HG02884 (cell line): ENCODE measurements around the gene BFSP2.
A peak's percentile ranks its signal among the peaks of the same experiment; 100 is the strongest.

Experiments used
- ATAC-seq: cut with Tn5 transposase; IDR thresholded peaks from one replicate; pipeline ENCODE4 v1.9.1; 2021; ENCODE audit warnings: mild to moderate bottlenecking, moderate library complexity; ENCODE audit not compliant: unreplicated experiment

BFSP2 gene

GRCh38 chr3:133413161-133414020, 13.5 kb downstream of the BFSP2 start:
- no peak for ATAC-seq

- ATAC-seq, result no peak
These were observed 14.2 kb downstream of the BFSP2 start for GRCh38 chr3:133414021-133414392.

- no peak for ATAC-seq
These were observed 18.5 kb downstream of the BFSP2 start for GRCh38 chr3:133418361-133418760.

GRCh38 chr3:133419151-133419909, 19.5 kb downstream of the BFSP2 start:
- ATAC-seq, result no peak

GRCh38 chr3:133424937-133425869, 25.3 kb downstream of the BFSP2 start:
- ATAC-seq, result no peak

- ATAC-seq, result no peak
These were observed 26.0 kb downstream of the BFSP2 start for GRCh38 chr3:133425898-133426297.

- ATAC-seq, result no peak
These were observed 26.9 kb downstream of the BFSP2 start for GRCh38 chr3:133426721-133427120.

GRCh38 chr3:133428552-133428951, 28.7 kb downstream of the BFSP2 start:
- ATAC-seq, result no peak

GRCh38 chr3:133429063-133429462, 29.2 kb downstream of the BFSP2 start:
- no peak for ATAC-seq

- ATAC-seq, result no peak
These were observed 39.7 kb downstream of the BFSP2 start for GRCh38 chr3:133439563-133439962.

- no peak for ATAC-seq
These were observed 40.8 kb downstream of the BFSP2 start for GRCh38 chr3:133440652-133441051.

GRCh38 chr3:133441867-133442270, 42.0 kb downstream of the BFSP2 start:
- ATAC-seq, result peak; percentile 73

GRCh38 chr3:133442518-133442917, 42.7 kb downstream of the BFSP2 start:
- ATAC-seq, result no peak

GRCh38 chr3:133443649-133444422, 44.0 kb downstream of the BFSP2 start:
- ATAC-seq, result no peak

GRCh38 chr3:133444423-133444774, 44.5 kb downstream of the BFSP2 start:
- no peak for ATAC-seq

GRCh38 chr3:133445108-133445507, 45.3 kb downstream of the BFSP2 start:
- ATAC-seq, result no peak

GRCh38 chr3:133447750-133448477, 48.1 kb downstream of the BFSP2 start:
- ATAC-seq, result peak; percentile 37

GRCh38 chr3:133448478-133449122, 48.7 kb downstream of the BFSP2 start:
- peak; percentile 90 for ATAC-seq

- no peak for ATAC-seq
These were observed 51.5 kb downstream of the BFSP2 start for GRCh38 chr3:133451309-133451708.
